IMR-90 (cell line): Measurements from ENCODE around the gene CRTAP.

Experiments
- CHD1 ChIP-seq: IDR thresholded peaks from 2 replicates; pipeline ENCODE4 v1.6.1; 2012; ENCODE audit warnings: low read depth, low read length, improper control_type of control experiment
- CTCF ChIP-seq: conservative IDR thresholded peaks from 2 replicates; pipeline ENCODE4 v1.5.1; 2012; ENCODE audit warnings: mild to moderate bottlenecking, low read depth, low read length, improper control_type of control experiment
- MAFK ChIP-seq: IDR thresholded peaks from 2 replicates; pipeline ENCODE4 v1.6.1; 2012; ENCODE audit warnings: low read depth, low read length, improper control_type of control experiment
- MAZ ChIP-seq: IDR thresholded peaks from 2 replicates; pipeline ENCODE4 v1.6.1; 2012; ENCODE audit warnings: low read depth, mild to moderate bottlenecking, low read length, improper control_type of control experiment, moderate library complexity, borderline replicate concordance
- MXI1 ChIP-seq: IDR thresholded peaks from 2 replicates; pipeline ENCODE4 v1.6.1; 2012; ENCODE audit warnings: low read depth, mild to moderate bottlenecking, low read length, moderate library complexity, borderline replicate concordance
- POLR2A ChIP-seq: IDR thresholded peaks from 2 replicates; pipeline ENCODE4 v1.6.1; 2012; ENCODE audit warnings: mild to moderate bottlenecking, low read depth, low read length

GRCh38 chr3:33093847-33094246 is 20.0 kb upstream of the CRTAP start:
- TF ChIP-seq POLR2A (no peak), CTCF (no peak), MAZ (no peak), MAFK (no peak), MXI1 (no peak), CHD1 (no peak)
